ENCODE data around the gene TMEM123. TPM values are rescaled to one million over a fixed set of nuclear protein-coding genes. Genes with fewer than 3 reads are reported as not detected.

The TMEM123 gene
- total and polyA plus RNA-seq, 2 of the 8 experiments (the other 6 are each of a cell fraction or from before 2014, with no cell fraction given), result 75.5 to 80.1 TPM

DNA sequence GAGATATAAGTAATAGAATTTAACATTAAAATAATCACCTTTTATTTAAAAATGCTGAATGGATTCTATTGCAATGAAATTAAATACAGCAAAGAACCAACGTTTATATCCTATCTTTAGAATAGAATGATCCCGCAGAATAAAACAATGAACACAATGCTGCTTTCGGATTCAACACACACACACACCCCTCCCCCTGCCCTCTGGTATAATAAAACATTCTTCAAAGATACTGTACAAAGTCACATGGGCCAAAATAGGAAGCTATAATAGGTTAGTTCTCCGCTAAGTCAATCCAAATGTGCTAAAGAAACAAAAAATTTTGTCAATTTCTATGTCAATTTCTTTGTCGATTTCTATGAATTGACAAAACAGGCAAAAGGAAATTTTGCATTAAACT lies 47.1 kb downstream of the TMEM123 start (continued):
- TF ChIP-seq, protein P1, sequence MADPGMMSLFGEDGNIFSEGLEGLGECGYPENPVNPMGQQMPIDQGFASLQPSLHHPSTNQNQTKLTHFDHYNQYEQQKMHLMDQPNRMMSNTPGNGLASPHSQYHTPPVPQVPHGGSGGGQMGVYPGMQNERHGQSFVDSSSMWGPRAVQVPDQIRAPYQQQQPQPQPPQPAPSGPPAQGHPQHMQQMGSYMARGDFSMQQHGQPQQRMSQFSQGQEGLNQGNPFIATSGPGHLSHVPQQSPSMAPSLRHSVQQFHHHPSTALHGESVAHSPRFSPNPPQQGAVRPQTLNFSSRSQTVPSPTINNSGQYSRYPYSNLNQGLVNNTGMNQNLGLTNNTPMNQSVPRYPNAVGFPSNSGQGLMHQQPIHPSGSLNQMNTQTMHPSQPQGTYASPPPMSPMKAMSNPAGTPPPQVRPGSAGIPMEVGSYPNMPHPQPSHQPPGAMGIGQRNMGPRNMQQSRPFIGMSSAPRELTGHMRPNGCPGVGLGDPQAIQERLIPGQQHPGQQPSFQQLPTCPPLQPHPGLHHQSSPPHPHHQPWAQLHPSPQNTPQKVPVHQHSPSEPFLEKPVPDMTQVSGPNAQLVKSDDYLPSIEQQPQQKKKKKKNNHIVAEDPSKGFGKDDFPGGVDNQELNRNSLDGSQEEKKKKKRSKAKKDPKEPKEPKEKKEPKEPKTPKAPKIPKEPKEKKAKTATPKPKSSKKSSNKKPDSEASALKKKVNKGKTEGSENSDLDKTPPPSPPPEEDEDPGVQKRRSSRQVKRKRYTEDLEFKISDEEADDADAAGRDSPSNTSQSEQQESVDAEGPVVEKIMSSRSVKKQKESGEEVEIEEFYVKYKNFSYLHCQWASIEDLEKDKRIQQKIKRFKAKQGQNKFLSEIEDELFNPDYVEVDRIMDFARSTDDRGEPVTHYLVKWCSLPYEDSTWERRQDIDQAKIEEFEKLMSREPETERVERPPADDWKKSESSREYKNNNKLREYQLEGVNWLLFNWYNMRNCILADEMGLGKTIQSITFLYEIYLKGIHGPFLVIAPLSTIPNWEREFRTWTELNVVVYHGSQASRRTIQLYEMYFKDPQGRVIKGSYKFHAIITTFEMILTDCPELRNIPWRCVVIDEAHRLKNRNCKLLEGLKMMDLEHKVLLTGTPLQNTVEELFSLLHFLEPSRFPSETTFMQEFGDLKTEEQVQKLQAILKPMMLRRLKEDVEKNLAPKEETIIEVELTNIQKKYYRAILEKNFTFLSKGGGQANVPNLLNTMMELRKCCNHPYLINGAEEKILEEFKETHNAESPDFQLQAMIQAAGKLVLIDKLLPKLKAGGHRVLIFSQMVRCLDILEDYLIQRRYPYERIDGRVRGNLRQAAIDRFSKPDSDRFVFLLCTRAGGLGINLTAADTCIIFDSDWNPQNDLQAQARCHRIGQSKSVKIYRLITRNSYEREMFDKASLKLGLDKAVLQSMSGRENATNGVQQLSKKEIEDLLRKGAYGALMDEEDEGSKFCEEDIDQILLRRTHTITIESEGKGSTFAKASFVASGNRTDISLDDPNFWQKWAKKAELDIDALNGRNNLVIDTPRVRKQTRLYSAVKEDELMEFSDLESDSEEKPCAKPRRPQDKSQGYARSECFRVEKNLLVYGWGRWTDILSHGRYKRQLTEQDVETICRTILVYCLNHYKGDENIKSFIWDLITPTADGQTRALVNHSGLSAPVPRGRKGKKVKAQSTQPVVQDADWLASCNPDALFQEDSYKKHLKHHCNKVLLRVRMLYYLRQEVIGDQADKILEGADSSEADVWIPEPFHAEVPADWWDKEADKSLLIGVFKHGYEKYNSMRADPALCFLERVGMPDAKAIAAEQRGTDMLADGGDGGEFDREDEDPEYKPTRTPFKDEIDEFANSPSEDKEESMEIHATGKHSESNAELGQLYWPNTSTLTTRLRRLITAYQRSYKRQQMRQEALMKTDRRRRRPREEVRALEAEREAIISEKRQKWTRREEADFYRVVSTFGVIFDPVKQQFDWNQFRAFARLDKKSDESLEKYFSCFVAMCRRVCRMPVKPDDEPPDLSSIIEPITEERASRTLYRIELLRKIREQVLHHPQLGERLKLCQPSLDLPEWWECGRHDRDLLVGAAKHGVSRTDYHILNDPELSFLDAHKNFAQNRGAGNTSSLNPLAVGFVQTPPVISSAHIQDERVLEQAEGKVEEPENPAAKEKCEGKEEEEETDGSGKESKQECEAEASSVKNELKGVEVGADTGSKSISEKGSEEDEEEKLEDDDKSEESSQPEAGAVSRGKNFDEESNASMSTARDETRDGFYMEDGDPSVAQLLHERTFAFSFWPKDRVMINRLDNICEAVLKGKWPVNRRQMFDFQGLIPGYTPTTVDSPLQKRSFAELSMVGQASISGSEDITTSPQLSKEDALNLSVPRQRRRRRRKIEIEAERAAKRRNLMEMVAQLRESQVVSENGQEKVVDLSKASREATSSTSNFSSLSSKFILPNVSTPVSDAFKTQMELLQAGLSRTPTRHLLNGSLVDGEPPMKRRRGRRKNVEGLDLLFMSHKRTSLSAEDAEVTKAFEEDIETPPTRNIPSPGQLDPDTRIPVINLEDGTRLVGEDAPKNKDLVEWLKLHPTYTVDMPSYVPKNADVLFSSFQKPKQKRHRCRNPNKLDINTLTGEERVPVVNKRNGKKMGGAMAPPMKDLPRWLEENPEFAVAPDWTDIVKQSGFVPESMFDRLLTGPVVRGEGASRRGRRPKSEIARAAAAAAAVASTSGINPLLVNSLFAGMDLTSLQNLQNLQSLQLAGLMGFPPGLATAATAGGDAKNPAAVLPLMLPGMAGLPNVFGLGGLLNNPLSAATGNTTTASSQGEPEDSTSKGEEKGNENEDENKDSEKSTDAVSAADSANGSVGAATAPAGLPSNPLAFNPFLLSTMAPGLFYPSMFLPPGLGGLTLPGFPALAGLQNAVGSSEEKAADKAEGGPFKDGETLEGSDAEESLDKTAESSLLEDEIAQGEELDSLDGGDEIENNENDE (IDR thresholded peaks at IDR 0.05; ENCODE audit: insufficient replicate concordance, low read length), result no peak
- TF ChIP-seq JUN (IDR thresholded peaks at IDR 0.05; ENCODE audit: low read depth, low read length), result no peak
- TF ChIP-seq ASH2L (IDR thresholded peaks at IDR 0.05; ENCODE audit: low read length), result no peak
- TF ChIP-seq, protein P2, sequence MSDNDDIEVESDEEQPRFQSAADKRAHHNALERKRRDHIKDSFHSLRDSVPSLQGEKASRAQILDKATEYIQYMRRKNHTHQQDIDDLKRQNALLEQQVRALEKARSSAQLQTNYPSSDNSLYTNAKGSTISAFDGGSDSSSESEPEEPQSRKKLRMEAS (IDR thresholded peaks at IDR 0.05), result no peak
